ENCODE results near the gene FAM163A.

Gene FAM163A

DNA sequence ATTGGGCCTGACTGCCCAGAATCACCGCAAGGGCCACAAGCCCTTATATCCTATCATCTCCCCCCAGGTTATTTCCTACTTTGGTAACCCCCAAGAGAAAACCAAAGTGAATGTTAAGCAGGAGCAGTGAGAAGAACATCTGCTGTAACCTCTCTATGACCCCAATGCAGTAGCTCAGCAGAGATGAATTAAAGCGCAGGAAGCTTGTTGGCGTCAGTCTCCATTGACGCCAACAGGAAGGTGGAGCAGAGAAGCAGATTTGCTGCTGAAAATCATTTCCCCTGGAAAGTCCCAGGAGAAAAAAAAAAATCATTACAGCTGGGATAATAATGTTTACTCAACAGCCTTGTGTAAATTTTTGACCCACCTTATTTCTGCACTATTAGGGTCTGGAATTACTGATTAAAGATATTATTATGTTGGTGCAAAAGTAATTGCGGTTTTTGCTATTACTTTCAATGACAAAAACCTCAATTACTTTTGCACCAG, 33.2 kb upstream of the FAM163A start:
- Histone ChIP-seq H3K9ac (ENCODE audit: low read length) (no peak overlapping the region), H3K9me3 (ENCODE audit: low read length) (peaks cover 6% of the 10 kb centered on the region; the same call in 1 of the 2 replicates)
- no peak for TF ChIP-seq CTCF (IDR thresholded peaks at IDR 0.05; ENCODE audit: low read length)

DNA sequence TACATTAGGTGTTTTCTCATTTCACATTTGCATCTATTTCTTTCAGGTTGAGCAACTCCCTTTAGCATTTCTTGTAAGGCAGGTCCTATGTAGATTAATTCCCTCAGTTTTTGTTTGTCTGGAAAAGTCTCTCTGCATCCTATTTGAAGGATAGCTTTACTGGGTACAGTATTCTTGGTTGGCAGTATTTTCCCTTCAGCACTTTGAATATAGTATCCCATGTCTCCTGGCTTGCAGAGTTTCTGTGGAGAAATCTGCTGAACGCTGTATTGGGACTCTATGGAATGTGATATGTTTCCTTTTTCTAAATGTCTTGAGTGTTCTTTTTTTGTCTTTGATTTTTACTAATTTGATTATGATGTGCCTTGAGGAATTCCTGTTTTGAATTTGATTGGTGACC, 28.9 kb upstream of the FAM163A start:
- Histone ChIP-seq H3F3A (ENCODE audit: insufficient read depth, low read length) (no peaks in the 10 kb centered on the region), H3K79me2 (ENCODE audit: insufficient read depth, low read length) (no peaks in the 10 kb centered on the region), H3K27me3 (ENCODE audit: insufficient read depth, low read length) (no peaks in the 10 kb centered on the region), H3K9me2 (ENCODE audit: low read depth, low read length) (no peaks in the 10 kb centered on the region), H4K20me1 (ENCODE audit: insufficient read depth, low read length) (no peaks in the 10 kb centered on the region), H3K4me1 (ENCODE audit: insufficient read depth, low read length, severe bottlenecking) (no peaks in the 10 kb centered on the region), H3K9me3 (ENCODE audit: low read length) (peaks cover 20% of the 10 kb centered on the region; the same call in 1 of the 2 replicates), H3K9ac (ENCODE audit: low read length) (no peak overlapping the region), H3K36me3 (ENCODE audit: insufficient read depth, low read length) (no peaks in the 10 kb centered on the region), H2AFZ (ENCODE audit: low read length) (no peak overlapping the region), H3K27ac (ENCODE audit: low read depth, low read length, poor library complexity, severe bottlenecking) (no peak overlapping the region), H3K4me3 (ENCODE audit: low read depth, low read length, poor library complexity, severe bottlenecking) (no peak overlapping the region), H3K4me2 (ENCODE audit: low read length) (no peak overlapping the region)
- TF ChIP-seq CTCF (IDR thresholded peaks at IDR 0.05; ENCODE audit: low read length), result no peak
- no peak for TF ChIP-seq EZH2 (IDR thresholded peaks at IDR 0.05; ENCODE audit: borderline replicate concordance, low read length)

More for the DNA sequence above, 33.2 kb upstream of the FAM163A start:
- Histone ChIP-seq H2AFZ (ENCODE audit: low read length) (no peak overlapping the region), H3K4me3 (ENCODE audit: low read depth, low read length, poor library complexity, severe bottlenecking) (no peak overlapping the region), H3K36me3 (ENCODE audit: insufficient read depth, low read length) (no peaks in the 10 kb centered on the region), H3F3A (ENCODE audit: insufficient read depth, low read length) (no peaks in the 10 kb centered on the region), H3K27me3 (ENCODE audit: insufficient read depth, low read length) (no peaks in the 10 kb centered on the region), H3K4me2 (ENCODE audit: low read length) (no peak overlapping the region), H4K20me1 (ENCODE audit: insufficient read depth, low read length) (no peaks in the 10 kb centered on the region), H3K9me2 (ENCODE audit: low read depth, low read length) (no peaks in the 10 kb centered on the region), H3K4me1 (ENCODE audit: insufficient read depth, low read length, severe bottlenecking) (no peaks in the 10 kb centered on the region), H3K79me2 (ENCODE audit: insufficient read depth, low read length) (no peaks in the 10 kb centered on the region), H3K27ac (ENCODE audit: low read depth, low read length, poor library complexity, severe bottlenecking) (no peak overlapping the region)

- Histone ChIP-seq H3K79me2 (ENCODE audit: insufficient read depth, low read length) (no peaks in the 10 kb centered on the region), H3K9me3 (ENCODE audit: low read length) (peaks cover 24% of the 10 kb centered on the region; the same call in 1 of the 2 replicates), H4K20me1 (ENCODE audit: insufficient read depth, low read length) (no peaks in the 10 kb centered on the region), H3F3A (ENCODE audit: insufficient read depth, low read length) (no peaks in the 10 kb centered on the region), H3K27me3 (ENCODE audit: insufficient read depth, low read length) (no peaks in the 10 kb centered on the region), H3K9ac (ENCODE audit: low read length) (no peak overlapping the region), H3K4me1 (ENCODE audit: insufficient read depth, low read length, severe bottlenecking) (no peaks in the 10 kb centered on the region), H3K4me3 (ENCODE audit: low read depth, low read length, poor library complexity, severe bottlenecking) (no peak overlapping the region), H2AFZ (ENCODE audit: low read length) (no peak overlapping the region), H3K4me2 (ENCODE audit: low read length) (no peak overlapping the region), H3K27ac (ENCODE audit: low read depth, low read length, poor library complexity, severe bottlenecking) (no peak overlapping the region), H3K36me3 (ENCODE audit: insufficient read depth, low read length) (no peaks in the 10 kb centered on the region), H3K9me2 (ENCODE audit: low read depth, low read length) (no peaks in the 10 kb centered on the region)
- no peak for TF ChIP-seq EZH2 (IDR thresholded peaks at IDR 0.05; ENCODE audit: borderline replicate concordance, low read length)
These were observed 28.5 kb upstream of the FAM163A start for GRCh38 chr1:179714623-179715022.

GRCh38 chr1:179719272-179719671, 23.8 kb upstream of the FAM163A start:
- Histone ChIP-seq H3F3A (ENCODE audit: insufficient read depth, low read length) (no peaks in the 10 kb centered on the region), H3K27ac (ENCODE audit: low read depth, low read length, poor library complexity, severe bottlenecking) (no peak overlapping the region), H3K36me3 (ENCODE audit: insufficient read depth, low read length) (no peaks in the 10 kb centered on the region), H3K4me3 (ENCODE audit: low read depth, low read length, poor library complexity, severe bottlenecking) (no peak overlapping the region), H3K79me2 (ENCODE audit: insufficient read depth, low read length) (no peaks in the 10 kb centered on the region), H3K9me3 (ENCODE audit: low read length) (peaks cover 26% of the 10 kb centered on the region; the same call in 1 of the 2 replicates), H3K4me1 (ENCODE audit: insufficient read depth, low read length, severe bottlenecking) (no peaks in the 10 kb centered on the region), H3K9me2 (ENCODE audit: low read depth, low read length) (no peaks in the 10 kb centered on the region), H3K4me2 (ENCODE audit: low read length) (no peak overlapping the region), H4K20me1 (ENCODE audit: insufficient read depth, low read length) (no peaks in the 10 kb centered on the region), H3K9ac (ENCODE audit: low read length) (no peak overlapping the region), H2AFZ (ENCODE audit: low read length) (no peak overlapping the region), H3K27me3 (ENCODE audit: insufficient read depth, low read length) (no peaks in the 10 kb centered on the region)
- TF ChIP-seq EZH2 (IDR thresholded peaks at IDR 0.05; ENCODE audit: borderline replicate concordance, low read length) (no peak), CTCF (IDR thresholded peaks at IDR 0.05; ENCODE audit: low read length) (no peak)
